ENCODE results near the gene SPAG16. TPM values are rescaled to one million over a fixed set of nuclear protein-coding genes. Genes with fewer than 3 reads are reported as not detected.

Gene SPAG16
- total RNA-seq, 1 experiment from 2014 or later, result 21.5 TPM

DNA sequence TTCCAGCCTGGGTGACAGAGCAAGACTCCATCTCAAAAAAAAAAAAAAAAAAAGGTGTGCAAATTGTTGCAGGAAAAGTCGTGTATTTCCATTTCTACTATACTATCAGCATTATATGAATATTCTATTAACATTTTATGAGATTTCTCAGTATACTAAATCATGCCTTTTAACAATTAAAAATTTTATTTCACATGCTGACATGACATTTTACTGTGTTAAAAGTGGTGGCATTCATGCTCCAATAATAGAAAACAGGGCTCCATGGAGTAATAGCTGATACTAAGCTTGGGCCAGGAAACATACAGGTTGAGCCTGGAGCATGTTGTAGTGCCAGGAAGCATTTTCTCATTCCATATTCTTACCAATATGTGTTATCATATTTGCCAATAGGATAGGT lies 141.4 kb downstream of the SPAG16 start:
- H3K9me3 ChIP-seq, result peaks cover 12% of the 10 kb centered on the region
- H3K4me1 Mint-ChIP-seq (ENCODE audit: low read depth, unreplicated experiment), result peaks cover 13% of the 10 kb centered on the region
- CTCF ChIA-PET, result no interaction called here

DNA sequence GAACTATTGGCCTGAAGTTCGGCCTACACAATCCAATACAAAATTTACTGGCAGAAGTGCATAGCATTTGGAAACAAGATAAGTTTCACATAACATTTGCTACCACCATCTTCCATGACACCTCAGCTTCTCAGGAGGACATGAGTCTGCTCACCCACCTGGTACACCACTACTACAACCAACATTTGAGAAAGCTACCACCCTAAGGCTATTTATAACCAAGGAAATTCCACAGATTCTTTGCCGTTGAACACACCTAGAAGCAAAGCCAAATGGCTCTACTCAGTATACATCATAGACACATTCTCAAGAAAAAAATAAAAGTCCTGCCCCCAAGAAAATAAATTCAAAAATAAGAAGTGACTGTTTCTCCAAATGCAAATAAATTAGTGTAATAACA lies 145.3 kb downstream of the SPAG16 start:
- no peaks in the 10 kb centered on the region for H3K36me3 Mint-ChIP-seq (ENCODE audit: insufficient read depth, unreplicated experiment)
- no peak overlapping the region for H3K4me3 ChIP-seq (ENCODE audit: low read depth, low read length)

More for the DNA sequence above, 141.4 kb downstream of the SPAG16 start:
- Histone ChIP-seq H3K27me3 (replicated peaks; ENCODE audit: control insufficient read depth, insufficient read depth, low read length) (no peaks in the 10 kb centered on the region), H3K36me3 (ENCODE audit: control insufficient read depth, insufficient read depth, low read length) (no peaks in the 10 kb centered on the region), H3K4me1 (peaks cover 9% of the 10 kb centered on the region), H3K4me3 (ENCODE audit: low read depth, low read length) (no peak overlapping the region)
- Mint-ChIP-seq H3K9me3 (ENCODE audit: unreplicated experiment) (peaks cover 18% of the 10 kb centered on the region), H3K36me3 (ENCODE audit: insufficient read depth, unreplicated experiment) (no peaks in the 10 kb centered on the region), H3K27me3 (ENCODE audit: insufficient read depth, unreplicated experiment) (no peaks in the 10 kb centered on the region), H3K4me3 (ENCODE audit: unreplicated experiment) (no peak overlapping the region), H3K27ac (ENCODE audit: unreplicated experiment) (no peak overlapping the region)
- POLR2A ChIA-PET, result no interaction called here
- intact Hi-C loops (cut with micrococcal nuclease; ENCODE audit: unreplicated experiment), result no loop called here
- DNase-seq, result no peak
- BruUV-seq (replicated peaks), result no TSS peak
- TF ChIP-seq, protein P1, sequence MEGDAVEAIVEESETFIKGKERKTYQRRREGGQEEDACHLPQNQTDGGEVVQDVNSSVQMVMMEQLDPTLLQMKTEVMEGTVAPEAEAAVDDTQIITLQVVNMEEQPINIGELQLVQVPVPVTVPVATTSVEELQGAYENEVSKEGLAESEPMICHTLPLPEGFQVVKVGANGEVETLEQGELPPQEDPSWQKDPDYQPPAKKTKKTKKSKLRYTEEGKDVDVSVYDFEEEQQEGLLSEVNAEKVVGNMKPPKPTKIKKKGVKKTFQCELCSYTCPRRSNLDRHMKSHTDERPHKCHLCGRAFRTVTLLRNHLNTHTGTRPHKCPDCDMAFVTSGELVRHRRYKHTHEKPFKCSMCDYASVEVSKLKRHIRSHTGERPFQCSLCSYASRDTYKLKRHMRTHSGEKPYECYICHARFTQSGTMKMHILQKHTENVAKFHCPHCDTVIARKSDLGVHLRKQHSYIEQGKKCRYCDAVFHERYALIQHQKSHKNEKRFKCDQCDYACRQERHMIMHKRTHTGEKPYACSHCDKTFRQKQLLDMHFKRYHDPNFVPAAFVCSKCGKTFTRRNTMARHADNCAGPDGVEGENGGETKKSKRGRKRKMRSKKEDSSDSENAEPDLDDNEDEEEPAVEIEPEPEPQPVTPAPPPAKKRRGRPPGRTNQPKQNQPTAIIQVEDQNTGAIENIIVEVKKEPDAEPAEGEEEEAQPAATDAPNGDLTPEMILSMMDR (IDR thresholded peaks at IDR 0.05; ENCODE audit: insufficient read depth in 1 of 2, low read depth in 1 of 2, low read length in 1 of 2, severe bottlenecking in 1 of 2, unreplicated experiment in 1 of 2), result no peak

DNA sequence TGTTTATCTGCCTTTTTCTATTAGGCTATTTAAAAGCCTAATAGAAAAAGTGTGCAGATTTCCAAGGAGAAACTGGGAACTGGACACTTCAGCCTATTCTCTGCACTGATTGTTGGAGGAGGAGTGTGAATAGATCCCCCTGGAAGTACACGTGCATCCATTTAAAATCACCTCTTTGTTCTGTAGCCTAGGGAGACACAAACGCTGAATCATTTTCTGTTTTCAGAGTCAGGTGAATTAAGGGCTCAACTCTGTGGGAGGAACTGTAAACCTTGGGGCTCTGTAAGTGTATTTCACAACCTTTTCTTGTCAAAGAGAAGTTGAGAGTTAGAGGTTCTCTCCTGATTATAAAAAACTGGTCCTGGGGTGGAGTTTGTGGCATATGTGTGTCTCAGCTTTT lies 159.7 kb downstream of the SPAG16 start:
- H3K27ac Mint-ChIP-seq (ENCODE audit: unreplicated experiment), result no peak overlapping the region
- intact Hi-C loops (cut with micrococcal nuclease; ENCODE audit: unreplicated experiment), result no loop called here
- Histone ChIP-seq H3K4me3 (ENCODE audit: low read depth, low read length) (no peak overlapping the region), H3K27me3 (replicated peaks; ENCODE audit: control insufficient read depth, insufficient read depth, low read length) (no peaks in the 10 kb centered on the region), H3K9me3 (peaks cover 15% of the 10 kb centered on the region), H3K4me1 (peaks cover 11% of the 10 kb centered on the region), H3K36me3 (ENCODE audit: control insufficient read depth, insufficient read depth, low read length) (no peaks in the 10 kb centered on the region)
- no TSS peak for BruUV-seq (replicated peaks)
- H3K9me3 Mint-ChIP-seq (ENCODE audit: unreplicated experiment), result peaks cover 38% of the 10 kb centered on the region
- POLR2A ChIA-PET, result no interaction called here
- no peak overlapping the region for H3K4me3 Mint-ChIP-seq (ENCODE audit: unreplicated experiment)
- TF ChIP-seq, protein P1 (IDR thresholded peaks at IDR 0.05; ENCODE audit: insufficient read depth in 1 of 2, low read depth in 1 of 2, low read length in 1 of 2, severe bottlenecking in 1 of 2, unreplicated experiment in 1 of 2), result no peak
- H3K36me3 Mint-ChIP-seq (ENCODE audit: insufficient read depth, unreplicated experiment), result no peaks in the 10 kb centered on the region
- H3K4me1 Mint-ChIP-seq (ENCODE audit: low read depth, unreplicated experiment), result peaks cover 7% of the 10 kb centered on the region
- DNase-seq, result no peak
- no peaks in the 10 kb centered on the region for H3K27me3 Mint-ChIP-seq (ENCODE audit: insufficient read depth, unreplicated experiment)
- CTCF ChIA-PET, result no interaction called here

More for the DNA sequence above, 145.3 kb downstream of the SPAG16 start:
- ChIA-PET CTCF (no interaction called here), POLR2A (no interaction called here)
- H3K27ac Mint-ChIP-seq (ENCODE audit: unreplicated experiment), result peak overlapping the region; percentile 6
- H3K4me3 Mint-ChIP-seq (ENCODE audit: unreplicated experiment), result no peak overlapping the region
- no peaks in the 10 kb centered on the region for H3K36me3 ChIP-seq (ENCODE audit: control insufficient read depth, insufficient read depth, low read length)
- BruUV-seq (replicated peaks), result no TSS peak
- H3K9me3 ChIP-seq, result peaks cover 31% of the 10 kb centered on the region
- intact Hi-C loops (cut with micrococcal nuclease; ENCODE audit: unreplicated experiment), result no loop called here
- no peak for DNase-seq
- H3K4me1 Mint-ChIP-seq (ENCODE audit: low read depth, unreplicated experiment), result peaks cover 18% of the 10 kb centered on the region
- TF ChIP-seq, protein P1 (IDR thresholded peaks at IDR 0.05; ENCODE audit: insufficient read depth in 1 of 2, low read depth in 1 of 2, low read length in 1 of 2, severe bottlenecking in 1 of 2, unreplicated experiment in 1 of 2), result no peak
- no peaks in the 10 kb centered on the region for H3K27me3 Mint-ChIP-seq (ENCODE audit: insufficient read depth, unreplicated experiment)
- peaks cover 39% of the 10 kb centered on the region for H3K9me3 Mint-ChIP-seq (ENCODE audit: unreplicated experiment)
- peaks cover 12% of the 10 kb centered on the region for H3K4me1 ChIP-seq
- no peaks in the 10 kb centered on the region for H3K27me3 ChIP-seq (replicated peaks; ENCODE audit: control insufficient read depth, insufficient read depth, low read length)
